ENCODE results near the gene BAHCC1.
A peak's percentile ranks its signal among the peaks of the same experiment; 100 is the strongest.
"Not testable (repeated sequence)": the region's sequence is repeated elsewhere in the genome, so short reads cannot be mapped to it uniquely, and the experiment has no call there.

BAHCC1 gene

GRCh38 chr17:81394921-81395599 lies at the start of gene BAHCC1:
Gene BAHCC1 (plus strand): TSS chr17:81395457. CDS start chr17:81399740, 4,283 bp downstream.
- DNase-seq, result peak; percentile 100

- peak; percentile 100 for DNase-seq
These were observed 49.0 kb upstream of the BAHCC1 start for GRCh38 chr17:81346090-81346907.

GRCh38 chr17:81346908-81347349 lies 48.3 kb upstream of the BAHCC1 start:
- DNase-seq, result no peak

GRCh38 chr17:81347437-81347836 lies 47.8 kb upstream of the BAHCC1 start:
- DNase-seq, result no peak

GRCh38 chr17:81348097-81349055 lies 46.9 kb upstream of the BAHCC1 start:
- DNase-seq, result no peak

GRCh38 chr17:81349397-81350319 lies 45.6 kb upstream of the BAHCC1 start:
- no peak for DNase-seq

- no peak for DNase-seq
These were observed 44.9 kb upstream of the BAHCC1 start for GRCh38 chr17:81350320-81350890.

- not testable (repeated sequence) for DNase-seq
These were observed 43.8 kb upstream of the BAHCC1 start for GRCh38 chr17:81351329-81352052.

GRCh38 chr17:81352056-81352455 lies 43.2 kb upstream of the BAHCC1 start:
- not testable (repeated sequence) for DNase-seq

- DNase-seq, result no peak
These were observed 40.9 kb upstream of the BAHCC1 start for GRCh38 chr17:81354252-81354953.

GRCh38 chr17:81354954-81355347 lies 40.3 kb upstream of the BAHCC1 start:
- no peak for DNase-seq

GRCh38 chr17:81359218-81359617 lies 36.0 kb upstream of the BAHCC1 start:
- no peak for DNase-seq

GRCh38 chr17:81362001-81362400 lies 33.3 kb upstream of the BAHCC1 start:
- DNase-seq, result not testable (repeated sequence)

- peak; percentile 55 for DNase-seq
These were observed 30.7 kb upstream of the BAHCC1 start for GRCh38 chr17:81364278-81365147.

GRCh38 chr17:81365148-81365600 lies 30.1 kb upstream of the BAHCC1 start:
- peak; percentile 85 for DNase-seq

GRCh38 chr17:81365601-81366585 lies 29.4 kb upstream of the BAHCC1 start:
- no peak for DNase-seq

GRCh38 chr17:81366648-81367047 lies 28.6 kb upstream of the BAHCC1 start:
- DNase-seq, result no peak

GRCh38 chr17:81367171-81367570 lies 28.1 kb upstream of the BAHCC1 start:
- no peak for DNase-seq

Data from islet precursor cell (in vitro differentiated cells).